NCI-H1417 treated with DMSO at 0.1 percent for 48 hours (cell line): ENCODE data around the gene CREB3.

Experiments used
- DNase-seq: peaks from one replicate; lab custom pipeline; 2025; lab: John Stamatoyannopoulos, UW

CREB3 gene

GRCh38 chr9:35732185-35732799 is at the start of gene CREB3, which contains the start of gene TLN1:
Gene CREB3, plus strand, starts transcription at chr9:35732666. Its CDS starts 107 bp downstream, at chr9:35732773.
Gene TLN1, minus strand, starts transcription at chr9:35732195. Its CDS starts 6,501 bp downstream, at chr9:35725694.
- peak; percentile 65 for DNase-seq

- no peak for DNase-seq
Observed at GRCh38 chr9:35683323-35683722, 49.1 kb upstream of the CREB3 start.

GRCh38 chr9:35684921-35685320 is 47.5 kb upstream of the CREB3 start:
- no peak for DNase-seq

GRCh38 chr9:35685506-35685905 is 47.0 kb upstream of the CREB3 start:
- DNase-seq, result no peak

- DNase-seq, result no peak
Observed at GRCh38 chr9:35686222-35687203, 46.0 kb upstream of the CREB3 start.

GRCh38 chr9:35687306-35687705 is 45.2 kb upstream of the CREB3 start:
- no peak for DNase-seq

- no peak for DNase-seq
Observed at GRCh38 chr9:35687972-35688557, 44.4 kb upstream of the CREB3 start.

- DNase-seq, result no peak
Observed at GRCh38 chr9:35688558-35689541, 43.6 kb upstream of the CREB3 start.

- no peak for DNase-seq
Observed at GRCh38 chr9:35689542-35690293, 42.7 kb upstream of the CREB3 start, which contains the start of gene TPM2. Gene TPM2, minus strand, starts transcription at chr9:35689925. Its CDS starts 108 bp downstream, at chr9:35689817.

- DNase-seq, result no peak
Observed at GRCh38 chr9:35690294-35690613, 42.2 kb upstream of the CREB3 start.

GRCh38 chr9:35690614-35691333 is 41.7 kb upstream of the CREB3 start:
- no peak for DNase-seq

GRCh38 chr9:35691334-35691650 is 41.2 kb upstream of the CREB3 start:
- DNase-seq, result no peak

GRCh38 chr9:35691757-35692301 is 40.6 kb upstream of the CREB3 start:
- DNase-seq, result no peak

- no peak for DNase-seq
Observed at GRCh38 chr9:35695943-35696401, 36.5 kb upstream of the CREB3 start.

GRCh38 chr9:35696520-35697215 is 35.8 kb upstream of the CREB3 start:
- DNase-seq, result no peak

- no peak for DNase-seq
Observed at GRCh38 chr9:35697486-35697885, 35.0 kb upstream of the CREB3 start.

- DNase-seq, result no peak
Observed at GRCh38 chr9:35698231-35698630, 34.2 kb upstream of the CREB3 start.

GRCh38 chr9:35700031-35700430 is 32.4 kb upstream of the CREB3 start:
- no peak for DNase-seq

- DNase-seq, result no peak
Observed at GRCh38 chr9:35700942-35701341, 31.5 kb upstream of the CREB3 start.
